Myocyte (in vitro differentiated cells): ENCODE data around the gene WBP1. TPM values are rescaled to one million over a fixed set of nuclear protein-coding genes. Genes with fewer than 3 reads are reported as not detected.
A peak's percentile ranks its signal among the peaks of the same experiment; 100 is the strongest.

Source experiments
- DNase-seq: peaks from one replicate; pipeline ENCODE4 v3.0.0-alpha.2; 2012; ENCODE audit warnings: low read depth
- total RNA-seq: library from RNA; depleted of rRNA; stranded (reverse); fragments of >200 nt; gene quantifications from 2 replicates; pipeline ENCODE4 v1.2.3, GENCODE V29; 2014

The WBP1 gene
- total RNA-seq, 1 donor from 2014 or later: 68.4 TPM

DNA sequence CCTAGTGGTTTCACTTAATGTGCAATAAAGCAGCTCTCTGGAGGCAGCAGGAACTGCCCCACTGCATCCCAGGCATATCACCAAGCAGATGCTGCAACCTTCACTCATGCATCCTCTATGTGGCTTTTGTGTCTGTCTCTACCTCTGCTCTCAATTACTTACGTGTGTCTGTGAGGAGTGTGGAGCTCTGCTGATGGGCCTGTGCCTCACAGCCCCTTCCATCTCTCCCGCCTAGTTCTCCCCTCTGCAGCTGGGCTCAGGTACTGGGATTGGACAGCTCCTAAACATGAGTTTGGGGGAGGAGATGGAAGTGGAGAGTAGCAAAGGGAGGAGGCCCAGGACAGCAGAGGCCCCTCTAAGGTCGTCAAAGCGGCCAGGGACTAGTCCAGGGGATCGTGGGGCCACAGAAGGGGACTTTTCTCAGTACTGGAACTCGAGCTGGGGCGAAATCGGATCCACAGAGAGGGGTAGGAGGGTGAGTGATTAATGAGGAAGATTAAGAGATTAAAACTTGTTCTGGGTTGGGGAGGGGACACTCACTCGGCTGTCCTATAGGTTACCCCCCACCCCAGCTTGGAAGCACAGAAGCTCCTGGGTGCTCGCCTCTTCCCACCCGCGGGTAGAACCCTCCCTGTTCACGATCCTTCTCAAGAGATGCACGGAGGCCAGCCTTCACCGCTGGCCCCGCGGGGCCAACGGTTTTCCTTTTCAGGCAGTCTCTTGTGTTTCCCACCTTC, 43.3 kb downstream of the WBP1 start:
- DNase-seq: no peak

DNA sequence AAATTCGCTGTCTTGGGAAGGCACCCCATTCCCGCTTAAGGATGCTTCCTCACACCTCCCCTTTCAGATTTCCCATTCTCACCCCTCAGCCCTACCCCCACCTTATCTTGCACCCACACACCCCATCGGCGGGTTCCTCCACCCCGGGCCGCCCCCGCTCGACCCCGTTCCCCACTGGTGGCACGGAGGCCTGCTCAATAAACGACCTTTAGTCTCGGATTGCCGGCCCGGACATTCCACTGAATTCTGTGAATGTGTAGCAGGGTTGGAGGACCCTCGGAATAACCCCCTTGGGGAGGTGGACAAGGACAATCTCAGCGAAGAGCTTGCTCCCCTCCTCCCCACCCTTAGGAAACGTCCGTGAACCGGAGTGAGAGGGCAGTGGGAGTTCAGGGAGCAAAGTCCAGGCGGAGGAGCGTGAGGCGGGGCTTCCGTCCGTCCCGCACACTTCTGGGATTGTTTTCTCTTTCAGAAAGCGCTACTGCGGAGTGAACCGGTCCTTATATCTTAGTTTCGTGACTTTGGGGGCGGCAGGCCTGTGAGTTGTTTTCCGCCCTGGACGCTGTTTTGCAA, 44.0 kb downstream of the WBP1 start:
- no peak for DNase-seq

DNA sequence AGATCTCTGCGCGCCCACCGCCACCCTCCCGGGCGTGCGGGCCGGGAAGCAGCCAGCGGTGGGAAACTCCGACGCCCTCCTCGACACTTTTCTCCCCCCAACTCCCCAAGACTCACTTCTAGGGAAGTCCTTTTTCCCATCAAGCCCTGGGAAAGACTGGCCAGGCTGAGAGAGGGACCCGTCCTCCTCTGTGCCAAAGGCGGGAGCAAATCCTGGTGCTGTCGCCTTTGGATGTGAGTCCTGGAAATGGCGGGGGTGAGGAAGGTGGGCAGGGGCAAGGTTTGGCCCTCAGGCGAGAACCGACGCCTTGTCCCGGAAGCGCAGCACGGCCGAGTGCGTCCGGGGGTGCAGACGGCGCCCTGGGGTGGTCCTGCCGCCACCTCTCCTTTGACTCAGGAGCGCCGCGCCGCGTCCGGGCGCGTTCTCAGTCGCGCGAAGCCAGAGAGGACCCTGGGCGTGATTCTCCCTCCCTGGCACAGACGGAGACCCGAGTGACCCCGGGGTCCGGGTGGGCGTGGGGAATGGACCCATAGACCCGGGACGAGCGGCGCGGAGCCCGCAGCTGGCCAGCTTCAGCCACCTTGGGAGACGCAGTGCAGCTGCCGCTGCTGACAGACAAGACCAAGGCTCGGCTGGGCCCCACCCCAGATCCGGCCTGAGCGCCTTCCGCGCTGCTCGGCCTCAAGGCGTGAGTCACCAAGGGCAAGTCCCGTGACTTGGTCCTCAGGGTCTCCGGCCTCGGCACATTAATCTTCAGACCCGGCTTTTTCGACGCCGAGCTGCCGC, 44.7 kb downstream of the WBP1 start:
- DNase-seq: peak; percentile 87

DNA sequence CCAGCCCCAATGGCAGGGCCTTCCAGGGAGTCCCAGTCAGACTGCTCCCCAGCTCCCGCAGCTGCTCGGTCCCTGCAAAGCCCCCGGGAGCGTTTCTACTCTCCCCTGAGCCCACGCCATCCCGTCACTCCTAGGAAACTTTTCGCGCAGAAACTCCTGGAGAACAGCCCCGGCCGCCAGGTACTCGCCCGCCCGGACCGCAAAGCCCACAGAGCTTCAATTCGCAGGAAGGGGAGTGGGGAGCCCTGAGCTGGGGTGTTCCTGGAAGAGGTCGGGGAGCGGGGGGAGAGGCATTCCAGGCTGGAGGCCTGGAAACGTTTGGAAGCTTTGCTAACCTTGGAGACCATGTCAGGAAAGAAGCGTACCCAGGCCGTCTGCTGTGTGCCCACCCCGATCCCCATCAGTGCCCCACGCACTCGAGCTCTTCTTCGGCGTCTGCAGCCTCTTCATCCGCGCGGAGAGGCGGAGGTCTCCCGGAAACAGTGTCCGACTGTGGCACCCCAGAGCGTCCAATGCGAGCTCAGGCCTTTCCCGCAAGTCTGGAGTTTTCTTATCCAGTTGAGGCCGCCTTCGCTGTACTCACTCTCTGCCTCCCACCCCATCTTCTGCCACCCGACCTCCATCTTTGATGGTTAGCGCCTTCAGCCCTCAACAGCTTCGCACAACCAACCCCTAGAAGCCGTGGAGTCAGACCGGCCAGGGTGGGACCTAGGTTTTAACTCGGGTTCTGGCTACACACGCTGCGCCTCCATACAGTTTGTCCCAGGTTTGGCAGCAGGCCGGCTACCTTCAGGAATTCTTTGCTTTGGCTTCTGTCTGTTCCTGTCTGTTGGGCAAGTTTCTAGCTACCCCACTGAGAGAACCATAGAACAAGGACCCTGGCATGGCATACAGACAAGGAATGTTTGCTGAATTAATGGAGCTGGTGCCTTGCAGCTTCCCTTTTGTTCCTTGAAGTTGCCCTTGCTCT, 45.6 kb downstream of the WBP1 start:
- no peak for DNase-seq

DNA sequence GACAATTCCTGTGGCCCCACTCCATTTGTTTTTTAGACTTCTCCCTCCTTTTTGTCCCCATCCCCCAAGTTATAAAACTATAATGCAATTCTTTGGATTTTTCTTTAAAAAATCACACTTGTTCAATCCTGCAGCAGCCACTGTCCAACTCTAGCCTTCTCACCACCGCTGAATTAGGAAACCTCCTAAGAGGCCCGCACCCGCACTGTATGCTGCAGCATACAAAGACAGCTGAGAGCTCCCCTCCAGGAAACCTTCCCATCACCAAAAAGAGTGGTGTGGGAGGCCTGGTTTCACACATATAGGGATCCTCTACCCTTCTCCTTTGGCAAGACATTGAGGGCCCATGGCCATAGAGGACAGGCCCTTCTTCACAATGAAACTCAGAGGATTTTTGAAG, 46.4 kb downstream of the WBP1 start:
- DNase-seq: peak; percentile 10

DNA sequence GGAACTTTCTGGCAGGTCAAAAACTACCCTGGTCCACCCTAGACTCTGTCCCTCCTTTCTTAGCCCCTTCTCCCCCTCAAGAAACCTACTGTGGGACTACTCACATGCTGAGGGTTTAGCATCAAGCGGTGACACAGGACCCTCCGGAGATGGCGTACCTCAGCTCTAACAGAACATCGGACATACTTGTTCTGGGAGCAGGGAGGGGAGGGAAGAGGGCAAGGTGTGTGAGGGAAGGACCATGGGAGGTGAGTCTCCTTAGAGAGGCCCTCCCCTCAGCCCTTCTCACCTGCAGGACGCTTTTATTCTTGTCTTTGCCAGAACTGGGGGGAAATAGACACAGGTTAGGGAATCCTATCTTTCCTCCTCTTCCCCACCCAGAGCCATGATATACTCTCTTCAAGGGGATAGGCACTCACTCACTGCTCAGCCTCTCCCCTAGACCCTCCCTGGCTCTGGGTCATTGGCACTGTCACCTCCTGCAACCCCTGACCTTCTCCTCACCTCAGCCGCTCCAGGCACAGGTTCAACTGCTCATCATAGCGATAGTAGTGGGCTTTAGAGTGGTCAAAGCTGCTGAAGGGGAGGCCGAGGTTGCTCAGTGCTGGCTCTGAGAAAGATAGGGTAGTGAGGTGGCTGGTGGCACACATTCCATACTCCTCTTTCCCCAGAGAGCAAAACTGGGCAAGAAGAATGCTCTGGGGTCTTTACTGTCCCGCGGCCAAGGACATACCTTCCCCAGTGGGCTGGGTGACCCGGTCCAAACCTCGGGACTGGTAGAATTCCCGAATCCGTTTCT, 47.4 kb downstream of the WBP1 start:
- no peak for DNase-seq

DNA sequence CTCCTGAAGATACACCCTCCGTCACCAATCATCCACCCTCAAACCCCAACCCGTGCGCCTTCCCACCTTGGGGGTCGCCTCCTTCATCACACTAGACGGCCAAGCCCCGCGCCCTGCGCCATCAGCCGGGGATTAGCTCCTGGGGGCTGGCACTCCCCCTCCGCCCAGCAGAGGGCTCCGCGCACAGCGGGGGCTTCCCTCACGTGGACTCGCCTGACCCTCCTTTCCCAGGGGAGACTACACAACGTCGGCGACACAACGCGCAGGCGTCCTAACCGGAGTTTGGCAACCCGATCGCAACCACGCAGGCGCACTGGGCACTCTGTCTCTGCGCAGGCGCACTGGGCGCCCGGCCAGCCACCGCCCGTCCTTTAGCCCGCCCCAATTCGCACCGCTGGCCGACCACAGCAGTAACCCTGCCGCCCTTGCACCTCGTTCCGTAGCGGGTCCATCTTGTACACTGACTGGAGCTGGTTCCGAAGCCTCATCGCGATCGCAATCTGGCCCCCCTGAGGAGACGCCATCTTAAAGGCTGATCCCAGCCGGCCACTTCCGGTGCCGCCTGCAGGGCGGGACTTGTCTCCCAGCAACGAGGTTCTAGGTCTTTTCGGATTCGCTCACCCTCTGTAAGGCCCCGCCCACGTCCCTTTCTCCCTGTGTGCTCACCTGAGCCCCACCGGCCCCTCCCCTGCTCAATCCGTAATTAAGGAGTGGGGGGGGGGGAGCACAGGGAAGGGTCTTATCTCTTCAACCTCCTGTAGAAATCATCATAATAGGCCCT, 49.1 kb downstream of the WBP1 start, which contains the start of gene PCGF1:
TSS of gene PCGF1 (minus strand) at position 551 of the 781 bp plus-strand sequence. CDS start at position 524, 27 bp downstream.
- peak; percentile 99 for DNase-seq

DNA sequence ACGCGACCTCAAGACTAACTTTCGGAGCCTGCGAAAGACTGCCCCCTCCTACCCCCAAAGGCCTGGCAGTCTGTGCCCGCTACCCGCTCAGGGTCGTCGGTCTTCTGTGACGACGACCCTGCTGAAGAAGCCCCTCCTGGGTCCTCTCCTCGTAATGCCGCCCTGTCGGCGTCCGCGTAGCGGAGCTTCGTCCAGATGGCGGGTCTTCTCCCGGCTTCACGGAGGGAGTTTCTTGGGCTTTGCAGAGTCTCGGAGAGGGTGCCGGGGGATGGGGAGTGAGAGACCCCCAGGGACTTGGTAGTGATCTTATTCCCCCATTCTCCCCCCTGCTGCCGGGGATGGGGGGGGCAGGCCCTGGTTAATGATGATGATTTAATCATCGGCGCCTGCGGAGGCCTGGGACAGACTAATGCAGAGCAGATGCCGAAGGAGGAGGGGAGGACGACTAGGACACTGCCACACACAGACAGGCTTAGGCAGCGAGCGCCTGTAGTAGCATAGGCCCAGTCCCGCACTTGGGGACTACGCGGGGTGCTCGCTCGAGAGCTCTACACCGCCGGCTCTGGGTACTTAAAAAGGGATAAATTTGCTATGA, 49.8 kb downstream of the WBP1 start:
- DNase-seq: no peak

DNA sequence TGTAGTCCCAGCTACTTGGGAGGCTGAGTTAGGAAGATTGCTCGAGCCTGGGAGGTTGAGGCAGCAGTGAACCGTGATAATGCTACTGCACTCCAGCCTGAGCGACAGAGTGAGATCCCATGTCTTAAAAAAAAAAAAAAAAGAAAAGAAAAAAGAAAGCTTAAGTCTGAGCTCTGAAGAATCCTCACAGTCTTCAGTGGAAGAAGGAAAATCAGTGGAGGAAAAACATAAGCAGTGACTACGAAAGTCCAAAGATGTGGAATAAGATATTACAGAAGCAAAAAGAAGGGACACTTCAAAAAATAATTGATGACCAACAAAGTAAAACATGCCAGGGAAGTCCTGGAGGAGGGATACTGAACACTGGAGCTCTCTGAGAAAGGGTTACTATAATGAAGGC, 52.0 kb downstream of the WBP1 start:
- DNase-seq: no peak

Other genes starting within 250 kb of the WBP1 start
- gene SLC4A5, start 115.0 kb upstream of the WBP1 start, total RNA-seq: 0.43 and 2.0 TPM in 2 replicates
- 121 and 123 TPM in 2 replicates for gene DCTN1, start 78.1 kb upstream of the WBP1 start, total RNA-seq
- 0.26 and 1.4 TPM in 2 replicates for gene C2orf81, start 36.8 kb upstream of the WBP1 start, total RNA-seq
- 7.8 TPM in 2 replicates for gene WDR54, start 36.7 kb upstream of the WBP1 start, total RNA-seq
- gene RTKN, start 16.5 kb upstream of the WBP1 start, total RNA-seq: 43.3 and 56.6 TPM in 2 replicates
- 20.0 and 30.8 TPM in 2 replicates for gene INO80B, start 3.4 kb upstream of the WBP1 start, total RNA-seq
- 56.1 and 67.0 TPM in 2 replicates for gene MOGS, start 6.9 kb downstream of the WBP1 start, total RNA-seq
- gene MRPL53, start 14.2 kb downstream of the WBP1 start, total RNA-seq: 19.7 and 21.6 TPM in 2 replicates
- gene CCDC142, start 24.6 kb downstream of the WBP1 start, total RNA-seq: 10.6 and 13.3 TPM in 2 replicates
- 16.3 and 18.9 TPM in 2 replicates for gene TTC31, start 24.6 kb downstream of the WBP1 start, total RNA-seq
- gene LBX2, start 41.2 kb downstream of the WBP1 start, total RNA-seq: 0.68 and 1.5 TPM in 2 replicates
- 31.3 and 33.9 TPM in 2 replicates for gene PCGF1, start 49.3 kb downstream of the WBP1 start, total RNA-seq
- gene TLX2, start 56.0 kb downstream of the WBP1 start, total RNA-seq: 0.13 TPM in 1 of 2 replicates, not detected in the other
- not detected in 2 replicates for gene DQX1, start 67.8 kb downstream of the WBP1 start, total RNA-seq
- gene AUP1, start 71.3 kb downstream of the WBP1 start, total RNA-seq: 111 and 125 TPM in 2 replicates
- 33.8 and 41.9 TPM in 2 replicates for gene HTRA2, start 71.5 kb downstream of the WBP1 start, total RNA-seq
- gene LOXL3, start 95.5 kb downstream of the WBP1 start, total RNA-seq: 3.4 and 5.7 TPM in 2 replicates
- gene DOK1, start 96.3 kb downstream of the WBP1 start, total RNA-seq: 9.5 and 10.5 TPM in 2 replicates
- gene M1AP, start 189.9 kb downstream of the WBP1 start, total RNA-seq: 0.16 TPM in 1 of 2 replicates, not detected in the other
- gene SEMA4F, start 195.8 kb downstream of the WBP1 start, total RNA-seq: 4.3 and 4.4 TPM in 2 replicates